Urinary bladder (tissue), 4 donors: Measurements from ENCODE around the gene ZNF211. TPM values are rescaled to one million over a fixed set of nuclear protein-coding genes. Genes with fewer than 3 reads are reported as not detected.
A peak's percentile ranks its signal among the peaks of the same experiment; 100 is the strongest.

Experiments
- DNase-seq: peaks from one replicate; pipeline ENCODE4 v3.0.0-alpha.2; 2015; ENCODE audit errors: extremely low spot score
- H3K27ac ChIP-seq: one replicate; pipeline ENCODE4 v1.5.1; 2013; ENCODE audit warnings: low read depth, mild to moderate bottlenecking, moderate library complexity
- H3K36me3 ChIP-seq: one replicate; pipeline ENCODE4 v1.6.1; 2013; ENCODE audit warnings: mild to moderate bottlenecking, moderate library complexity; ENCODE audit not compliant: insufficient read depth
- H3K4me1 ChIP-seq: one replicate; pipeline ENCODE4 v1.6.1; 2013; ENCODE audit warnings: mild to moderate bottlenecking, moderate library complexity; ENCODE audit not compliant: insufficient read depth
- H3K4me3 ChIP-seq: one replicate; pipeline ENCODE4 v1.5.1; 2013; ENCODE audit warnings: low read depth, low read length
- WGBS: extraction: QIAGEN DNeasy Blood & Tissue Kit; methylation state at CpG from one replicate; pipeline ENCODE4 v1.1.7; 2013; 5-methylcytosine and 5-hydroxymethylcytosine counted together
- polyA plus RNA-seq: library from polyadenylated mRNA; stranded (reverse); fragments of 200-250 nt; gene quantifications from one replicate; pipeline ENCODE4 v1.2.3, GENCODE V29; 2013
- total RNA-seq: library from RNA; depleted of rRNA; stranded (reverse); fragments of >200 nt; gene quantifications from one replicate; pipeline ENCODE4 v1.2.3, GENCODE V29; 2014
- donor health status: healthy with polysubstance abuse.
- donor health status: healthy.

Gene ZNF211
- total RNA-seq, result 23.8 TPM
- polyA plus RNA-seq, result 13.0 TPM

DNA sequence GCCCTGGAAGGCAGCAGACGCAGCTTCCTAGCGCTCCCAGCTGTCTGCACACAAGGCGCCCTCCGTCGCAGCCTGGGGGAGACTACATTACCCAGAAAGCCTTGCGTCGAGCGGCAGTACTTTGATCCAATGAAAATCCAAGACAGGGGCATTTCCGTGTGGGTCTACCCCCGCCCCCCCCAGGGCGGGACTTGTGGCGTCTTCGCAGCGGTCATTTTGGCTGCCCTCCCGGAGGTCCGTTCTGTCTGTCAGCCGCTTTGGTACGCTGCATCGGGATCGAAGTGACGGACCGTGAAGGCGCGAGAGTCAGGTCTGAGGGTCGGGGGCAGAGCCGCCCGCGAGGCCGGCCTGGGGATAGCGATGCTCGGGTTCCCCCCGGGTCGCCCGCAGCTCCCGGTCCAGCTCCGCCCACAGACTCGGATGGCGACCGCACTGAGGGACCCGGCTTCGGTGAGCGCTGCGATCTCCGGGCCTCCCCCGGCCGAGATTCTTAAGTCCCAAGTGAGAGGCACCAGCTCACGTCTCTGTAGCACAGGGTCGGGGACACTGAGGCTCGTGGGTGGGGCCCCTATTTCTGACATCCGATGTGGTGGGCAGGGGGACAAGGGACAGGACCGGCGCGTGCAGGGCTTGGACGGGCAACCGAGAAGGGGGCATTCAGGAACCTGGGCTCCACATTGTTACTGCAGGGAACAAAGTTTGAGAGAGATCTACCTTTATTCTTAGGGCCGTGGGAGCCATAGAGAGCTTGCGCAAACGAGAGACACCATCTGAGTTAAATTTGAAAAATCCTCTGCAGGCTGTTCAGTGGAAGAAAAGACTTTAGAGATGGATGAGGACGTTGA lies at the start of gene ZNF211:
ZNF211 (plus strand) TSS at position 182 of the 845 bp plus-strand sequence; CDS start at position 361, 179 bp downstream.
- 1% methylated on average over 59 of the region's 59 CpGs for WGBS
- no peaks in the 10 kb centered on the region for H3K4me1 ChIP-seq
- peak within 1 kb of the TSS; percentile 55 for H3K27ac ChIP-seq
- DNase-seq, result peak; percentile 92
- peak within 1 kb of the TSS; percentile 84 for H3K4me3 ChIP-seq
- peaks cover 3% of the 10 kb centered on the region for H3K36me3 ChIP-seq

DNA sequence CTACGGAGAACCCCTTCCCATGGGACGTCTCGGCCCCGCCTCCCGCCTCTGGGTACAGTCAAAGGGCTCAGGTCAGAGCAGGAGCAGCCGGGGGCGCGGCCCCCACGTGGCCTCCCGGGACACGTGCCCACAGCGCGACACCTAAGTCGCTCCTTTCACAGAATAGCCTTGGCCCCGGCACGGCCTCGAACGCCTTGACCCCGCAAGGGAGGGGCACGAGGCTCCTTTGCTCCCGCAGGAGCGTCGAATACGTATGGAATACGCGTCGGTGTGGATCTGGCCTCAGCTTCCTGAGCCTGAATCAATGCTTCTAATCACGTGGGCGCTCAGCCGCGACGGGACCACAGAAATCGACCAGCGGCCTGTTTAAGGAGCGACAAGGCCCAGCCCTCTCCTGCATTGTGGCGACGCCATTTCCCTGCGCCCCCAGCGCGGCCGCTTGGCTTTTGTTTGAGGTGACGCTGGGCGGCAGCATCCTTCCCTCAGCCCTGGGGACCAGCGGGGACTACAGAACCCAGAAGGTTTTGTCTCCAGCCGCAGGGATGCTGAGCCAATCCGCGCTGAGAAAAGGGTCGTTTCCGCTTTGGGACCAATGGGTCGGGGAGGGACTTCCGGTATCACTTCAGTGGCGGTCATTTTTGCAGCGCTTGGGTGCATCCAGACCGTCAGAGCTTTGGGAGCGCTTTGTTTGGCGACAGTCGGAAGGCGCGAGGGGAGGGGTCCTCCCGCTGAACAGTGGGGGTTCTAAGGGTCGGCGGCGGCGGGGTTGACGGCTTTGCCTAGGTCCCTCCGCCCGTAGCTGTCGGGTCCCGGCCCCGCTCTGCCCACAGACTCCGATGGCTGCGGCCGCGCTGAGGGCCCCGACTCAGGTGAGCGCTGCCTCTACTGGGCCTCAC lies 49.2 kb upstream of the ZNF211 start, which contains the start of gene ZIK1:
ZIK1 (plus strand) TSS at position 625 of the 896 bp plus-strand sequence; CDS start at position 837, 212 bp downstream.
- H3K27ac ChIP-seq, result no peak within 1 kb of the TSS
- H3K36me3 ChIP-seq, result peaks cover 2% of the 10 kb centered on the region
- DNase-seq, result peak; percentile 94
- H3K4me3 ChIP-seq, result peak within 1 kb of the TSS; percentile 58
- H3K4me1 ChIP-seq, result peaks cover 2% of the 10 kb centered on the region
- under 1% methylated on average over 76 of the region's 76 CpGs for WGBS

DNA sequence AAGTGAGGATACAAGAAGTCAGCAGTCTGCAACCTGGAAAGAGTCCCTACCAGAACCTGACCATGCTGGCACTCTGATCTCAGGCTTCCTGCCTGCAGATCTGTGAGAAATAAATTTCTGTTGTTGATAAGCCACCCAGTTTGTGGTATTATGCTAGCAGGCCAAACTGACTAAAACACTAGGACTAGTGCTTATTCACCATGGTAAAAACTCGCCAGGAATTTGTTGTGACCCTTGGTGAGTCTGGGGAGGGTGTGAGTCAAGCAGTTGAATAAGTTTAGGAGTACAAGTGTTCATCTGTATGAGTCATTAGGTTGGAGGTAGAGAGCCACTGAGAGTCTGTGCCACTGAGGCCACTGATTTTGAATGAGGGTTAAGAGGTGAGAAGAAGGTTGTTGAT lies 45.4 kb upstream of the ZNF211 start:
- peaks cover 7% of the 10 kb centered on the region for H3K36me3 ChIP-seq
- WGBS, result 99% methylated on average over 1 of the region's 1 CpG
- DNase-seq, result no peak
- no peak overlapping the region for H3K4me3 ChIP-seq
- H3K27ac ChIP-seq, result no peak overlapping the region
- peaks cover 2% of the 10 kb centered on the region for H3K4me1 ChIP-seq

DNA sequence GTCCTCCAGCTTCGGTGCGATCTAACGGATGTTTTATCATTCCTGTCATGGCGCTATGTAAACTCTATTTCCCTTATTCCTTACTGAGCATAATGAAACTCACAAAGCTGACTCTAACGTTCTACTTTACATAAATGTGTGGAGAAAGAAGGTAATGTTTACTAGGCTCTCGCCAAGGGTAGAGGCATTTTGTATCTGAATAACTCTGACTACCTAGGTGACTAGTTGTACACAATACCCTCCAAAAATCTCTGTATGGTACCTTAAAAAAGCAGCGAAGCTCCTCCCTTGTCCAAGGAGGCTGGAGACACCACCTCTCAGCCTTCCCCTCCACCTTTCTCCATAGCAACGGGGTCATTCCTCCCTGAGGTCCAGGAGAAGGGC lies 33.6 kb upstream of the ZNF211 start:
- no peak for DNase-seq
- Histone ChIP-seq H3K4me3 (peak overlapping the region; percentile 62), H3K4me1 (no peaks in the 10 kb centered on the region), H3K27ac (no peak overlapping the region), H3K36me3 (no peaks in the 10 kb centered on the region)
- WGBS, result 53% methylated on average over 8 of the region's 8 CpGs

DNA sequence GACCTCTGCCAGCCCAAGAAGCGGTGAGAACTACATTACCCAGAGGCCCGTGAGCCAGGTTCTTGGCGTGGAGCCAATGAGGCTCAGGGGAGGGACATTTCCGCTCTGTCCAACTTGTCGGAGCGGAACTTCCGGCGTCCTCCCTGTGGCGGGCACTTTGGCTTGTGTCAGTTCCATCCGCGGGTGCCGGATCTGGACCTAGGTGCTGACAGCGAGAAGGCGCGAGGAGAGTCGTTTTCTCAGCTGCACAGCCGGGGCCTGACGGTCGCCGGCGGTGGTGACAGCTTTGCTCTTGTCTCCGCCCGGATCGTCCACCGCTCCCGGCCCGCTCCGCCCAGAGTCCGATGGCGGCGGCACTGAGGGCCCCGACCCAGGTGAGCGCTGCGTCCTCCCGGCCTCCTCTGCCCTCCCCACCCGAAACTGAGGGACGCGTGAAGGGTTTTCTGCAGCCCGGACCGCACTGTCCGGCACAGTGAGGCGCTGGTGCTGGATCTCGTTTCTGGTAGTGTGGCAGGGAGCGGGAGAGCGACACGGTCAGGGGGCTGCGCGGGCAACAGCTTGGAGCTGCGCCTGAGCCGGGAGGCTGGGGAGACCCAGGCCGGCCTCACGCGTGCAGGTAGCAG lies 33.1 kb upstream of the ZNF211 start, which contains the start of gene ZNF530:
ZNF530 (plus strand) TSS at position 125 of the 623 bp plus-strand sequence. CDS start 4,461 bp downstream, outside the sequence.
- WGBS, result under 1% methylated on average over 53 of the region's 53 CpGs
- Histone ChIP-seq H3K4me1 (no peaks in the 10 kb centered on the region), H3K4me3 (peak within 1 kb of the TSS; percentile 62), H3K36me3 (peaks cover 2% of the 10 kb centered on the region), H3K27ac (no peak within 1 kb of the TSS)
- peak; percentile 80 for DNase-seq

DNA sequence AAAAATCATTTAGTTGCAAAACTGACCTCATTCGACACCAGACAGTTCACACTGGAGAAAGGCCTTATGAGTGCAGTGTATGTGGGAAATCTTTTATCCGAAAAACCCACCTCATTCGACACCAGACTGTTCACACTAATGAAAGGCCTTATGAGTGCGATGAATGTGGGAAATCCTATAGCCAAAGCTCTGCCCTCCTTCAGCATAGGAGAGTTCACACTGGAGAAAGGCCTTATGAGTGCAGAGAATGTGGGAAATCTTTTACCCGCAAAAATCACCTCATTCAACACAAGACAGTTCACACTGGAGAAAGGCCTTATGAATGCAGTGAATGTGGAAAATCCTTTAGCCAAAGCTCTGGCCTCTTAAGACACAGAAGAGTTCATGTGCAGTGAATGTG lies 26.0 kb upstream of the ZNF211 start:
- Histone ChIP-seq H3K4me3 (no peak overlapping the region), H3K27ac (no peak overlapping the region), H3K36me3 (peaks cover 4% of the 10 kb centered on the region), H3K4me1 (no peaks in the 10 kb centered on the region)
- DNase-seq, result no peak
- WGBS, result 98% methylated on average over 5 of the region's 5 CpGs

DNA sequence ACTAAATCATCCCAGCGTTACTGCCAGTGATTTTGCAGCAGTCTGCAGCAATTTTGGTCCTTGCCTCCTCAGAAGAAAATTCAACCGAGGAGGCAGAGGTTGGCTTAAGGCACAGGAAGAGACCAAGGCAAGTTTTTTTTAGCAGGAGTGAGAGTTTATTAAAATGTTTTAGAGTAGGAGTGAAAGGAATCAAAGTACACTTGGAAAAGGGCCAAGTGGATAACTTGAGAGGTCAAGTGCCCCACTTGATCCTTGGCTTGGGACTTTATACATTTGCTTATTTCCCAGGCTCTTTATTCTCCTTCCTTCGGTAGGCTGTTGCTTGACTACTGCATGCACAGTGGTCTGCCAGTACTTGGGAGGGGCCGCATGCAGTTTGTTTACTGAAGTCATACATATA lies 21.9 kb upstream of the ZNF211 start:
- H3K36me3 ChIP-seq, result no peaks in the 10 kb centered on the region
- peaks cover 3% of the 10 kb centered on the region for H3K4me1 ChIP-seq
- no peak overlapping the region for H3K27ac ChIP-seq
- no peak for DNase-seq
- WGBS, result 88% methylated on average over 4 of the region's 4 CpGs
- no peak overlapping the region for H3K4me3 ChIP-seq

DNA sequence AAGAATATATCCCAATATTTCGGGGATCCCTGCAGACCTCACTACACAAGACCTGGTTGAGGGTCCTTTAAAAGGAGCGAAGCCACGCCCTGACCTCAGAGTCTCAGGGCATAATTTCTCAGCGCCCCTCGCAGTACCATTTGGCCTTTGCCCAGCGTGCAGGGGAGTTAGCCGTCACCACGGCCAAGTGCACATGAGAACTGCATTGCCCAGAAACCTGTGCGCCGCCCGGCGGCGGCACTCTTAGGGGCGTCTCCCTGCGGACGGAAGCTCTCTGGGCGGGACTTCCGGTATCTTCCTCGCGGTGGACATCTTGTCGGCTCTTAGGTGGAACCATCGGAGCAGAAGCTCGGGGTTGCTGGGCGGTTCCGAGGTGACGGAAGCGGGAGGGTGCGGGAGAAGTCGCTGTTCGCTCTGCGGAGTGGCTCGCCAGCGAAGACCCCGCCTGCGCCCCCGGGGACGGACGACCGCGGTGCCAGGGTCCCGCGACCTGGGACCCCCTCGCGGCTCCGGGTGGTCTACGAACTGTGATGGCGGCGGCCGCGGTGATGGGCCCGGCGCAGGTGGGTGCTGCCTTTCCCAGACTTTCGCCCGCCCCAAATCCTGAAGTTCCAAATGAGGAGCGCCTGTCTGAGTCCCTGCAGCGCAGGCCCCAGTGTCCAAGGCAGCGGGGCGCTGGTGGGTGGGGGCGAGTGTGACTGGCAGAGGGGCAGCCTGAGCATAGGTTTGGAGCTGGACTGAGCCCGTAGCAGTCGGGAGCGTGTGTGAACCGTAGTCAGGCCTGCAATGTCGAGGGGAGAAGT lies 18.8 kb upstream of the ZNF211 start, which contains the start of gene ZNF134:
ZNF134 (plus strand) TSS at position 302 of the 803 bp plus-strand sequence. CDS start 5,227 bp downstream, outside the sequence.
- peak within 1 kb of the TSS; percentile 97 for H3K4me3 ChIP-seq
- peak within 1 kb of the TSS; percentile 63 for H3K27ac ChIP-seq
- WGBS, result 1% methylated on average over 64 of the region's 64 CpGs
- peaks cover 5% of the 10 kb centered on the region for H3K36me3 ChIP-seq
- H3K4me1 ChIP-seq, result peaks cover 3% of the 10 kb centered on the region
- DNase-seq, result peak; percentile 76

DNA sequence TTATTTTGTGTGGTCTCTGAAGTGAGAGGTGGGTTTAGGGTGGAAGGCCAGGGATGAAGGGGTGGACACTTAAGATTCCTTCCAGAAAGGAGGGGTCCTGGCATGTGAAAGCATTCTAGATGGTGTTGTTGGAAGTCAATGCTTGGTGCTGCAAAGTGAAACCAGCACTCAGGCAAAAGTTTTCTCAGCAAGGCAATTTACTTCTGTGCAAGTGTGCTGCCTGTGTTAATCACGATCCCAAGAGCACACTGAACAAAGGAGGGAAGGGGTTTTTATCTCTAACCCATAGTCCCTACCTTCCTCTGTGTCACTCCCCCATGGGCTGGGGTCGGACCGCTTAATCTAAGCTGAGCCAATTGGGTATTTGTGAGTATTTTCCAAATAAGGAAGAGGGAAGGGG lies 17.6 kb upstream of the ZNF211 start:
- no peak overlapping the region for H3K4me3 ChIP-seq
- H3K36me3 ChIP-seq, result peaks cover 5% of the 10 kb centered on the region
- H3K4me1 ChIP-seq, result peaks cover 3% of the 10 kb centered on the region
- 98% methylated on average over 3 of the region's 3 CpGs for WGBS
- H3K27ac ChIP-seq, result no peak overlapping the region
- no peak for DNase-seq

DNA sequence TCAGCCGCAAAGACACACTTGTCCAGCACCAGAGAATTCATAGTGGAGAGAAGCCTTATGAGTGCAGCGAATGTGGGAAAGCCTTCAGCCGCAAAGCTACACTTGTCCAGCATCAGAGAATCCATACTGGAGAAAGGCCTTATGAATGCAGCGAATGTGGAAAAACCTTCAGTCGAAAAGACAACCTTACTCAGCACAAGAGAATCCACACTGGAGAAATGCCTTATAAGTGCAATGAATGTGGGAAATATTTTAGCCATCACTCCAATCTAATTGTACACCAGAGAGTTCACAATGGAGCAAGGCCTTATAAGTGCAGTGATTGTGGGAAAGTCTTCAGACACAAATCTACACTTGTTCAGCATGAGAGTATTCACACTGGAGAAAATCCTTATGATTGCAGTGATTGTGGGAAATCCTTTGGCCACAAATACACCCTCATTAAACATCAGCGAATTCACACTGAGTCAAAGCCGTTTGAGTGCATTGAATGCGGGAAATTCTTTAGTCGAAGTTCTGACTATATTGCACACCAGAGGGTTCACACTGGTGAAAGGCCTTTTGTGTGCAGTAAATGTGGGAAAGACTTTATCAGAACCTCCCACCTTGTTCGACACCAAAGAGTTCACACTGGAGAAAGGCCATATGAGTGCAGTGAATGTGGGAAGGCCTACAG lies 12.2 kb upstream of the ZNF211 start:
- Histone ChIP-seq H3K36me3 (peaks cover 13% of the 10 kb centered on the region), H3K4me1 (no peaks in the 10 kb centered on the region), H3K27ac (no peak overlapping the region), H3K4me3 (no peak overlapping the region)
- no peak for DNase-seq
- 98% methylated on average over 10 of the region's 10 CpGs for WGBS

DNA sequence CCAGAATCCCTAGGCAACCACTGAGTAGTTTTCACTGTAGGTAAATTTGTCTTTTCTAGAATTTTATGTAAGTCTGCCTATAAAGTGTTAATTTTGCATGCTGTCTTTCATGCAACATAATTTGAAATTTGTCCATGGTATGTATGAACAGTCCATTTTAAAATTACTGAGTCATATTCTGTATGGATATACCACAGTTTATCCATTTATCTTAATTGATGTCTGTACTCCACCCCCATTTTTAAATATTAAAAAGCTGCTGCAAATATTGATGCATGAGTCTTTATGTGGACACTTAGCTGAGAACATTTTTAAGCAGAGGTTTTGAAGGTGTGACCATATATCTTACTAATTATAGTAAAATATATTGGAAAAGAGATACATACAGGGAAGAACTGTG lies 9.9 kb upstream of the ZNF211 start:
- no peak for DNase-seq
- H3K36me3 ChIP-seq, result peaks cover 13% of the 10 kb centered on the region
- no peaks in the 10 kb centered on the region for H3K4me1 ChIP-seq
- no peak overlapping the region for H3K4me3 ChIP-seq
- no peak overlapping the region for H3K27ac ChIP-seq

DNA sequence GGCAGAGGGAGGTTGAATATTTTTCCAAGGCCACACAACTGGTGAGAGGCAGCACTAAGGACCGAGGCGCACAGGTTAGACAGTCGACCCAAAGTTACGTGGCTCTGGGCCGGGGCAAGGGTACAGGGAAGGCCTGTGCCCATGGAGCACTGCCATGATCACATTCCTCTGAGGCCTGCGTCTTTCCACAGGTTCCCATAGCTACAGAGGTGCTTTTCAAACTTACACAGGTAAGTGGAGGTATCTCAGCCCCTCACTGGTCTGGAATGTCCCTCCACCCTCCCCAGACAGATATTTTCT lies 814 bp downstream of the ZNF211 start:
- WGBS, result 39% methylated on average over 6 of the region's 6 CpGs
- Histone ChIP-seq H3K36me3 (peaks cover 4% of the 10 kb centered on the region), H3K4me3 (peak overlapping the region; percentile 84), H3K4me1 (no peaks in the 10 kb centered on the region), H3K27ac (no peak overlapping the region)
- no peak for DNase-seq
